Fibroblast of lung (primary cell): ENCODE measurements around the gene GAS2L2. TPM values are rescaled to one million over a fixed set of nuclear protein-coding genes. Genes with fewer than 3 reads are reported as not detected.

Source experiments
- DNase-seq, 2 donors: peaks; one replicate each; pipeline versions ENCODE4 v3.0.0 to v3.0.0-alpha.2; 2010; ENCODE audit warnings: low read depth in 2 of 2
- H2AFZ ChIP-seq: 2 replicates; pipeline ENCODE4 v1.5.1; 2012; ENCODE audit warnings: low read length, control low read depth, inconsistent platforms
- H3K27ac ChIP-seq: 2 replicates; pipeline ENCODE4 v1.5.1; 2011; ENCODE audit warnings: low read length, control low read depth; ENCODE audit not compliant: insufficient read depth
- H3K27me3 ChIP-seq: 2 replicates; pipeline ENCODE4 v1.5.1; 2011; ENCODE audit warnings: mild to moderate bottlenecking, low read length; ENCODE audit not compliant: control insufficient read depth, insufficient read depth
- H3K36me3 ChIP-seq: 2 replicates; pipeline ENCODE4 v1.5.1; 2011; ENCODE audit warnings: low read length; ENCODE audit not compliant: control insufficient read depth, insufficient read depth
- H3K4me1 ChIP-seq: 2 replicates; pipeline ENCODE4 v1.5.1; 2011; ENCODE audit warnings: low read length; ENCODE audit not compliant: control insufficient read depth, insufficient read depth; ENCODE audit errors: extremely low read depth
- H3K4me2 ChIP-seq: 2 replicates; pipeline ENCODE4 v1.5.1; 2011; ENCODE audit warnings: low read length, control low read depth; ENCODE audit not compliant: insufficient read depth; ENCODE audit errors: extremely low read depth
- H3K4me3 ChIP-seq, 4 experiments: fragments of 200-600 bp in 1 of 4; sonication (generic) in 1 of 4; replicated peaks in 1 of 4; 2 replicates each; pipeline ENCODE4 v1.5.1; 2011 to 2016; ENCODE audit warnings: low read length in 4 of 4, low read depth in 3 of 4, mild to moderate bottlenecking in 3 of 4, control low read depth in 2 of 4, inconsistent platforms in 1 of 4, mixed read lengths in 1 of 4; ENCODE audit not compliant: insufficient read depth in 1 of 4; ENCODE audit errors: control extremely low read depth in 1 of 4
- H3K79me2 ChIP-seq: 2 replicates; pipeline ENCODE4 v1.5.1; 2012; ENCODE audit warnings: mild to moderate bottlenecking, low read length, inconsistent platforms; ENCODE audit not compliant: control insufficient read depth, insufficient read depth
- H3K9ac ChIP-seq: 2 replicates; pipeline ENCODE4 v1.5.1; 2011; ENCODE audit warnings: mild to moderate bottlenecking, low read length, control low read depth; ENCODE audit not compliant: insufficient read depth
- H3K9me3 ChIP-seq: 2 replicates; pipeline ENCODE4 v1.5.1; 2012; ENCODE audit warnings: low read depth, low read length; ENCODE audit not compliant: control insufficient read depth, insufficient read depth
- H4K20me1 ChIP-seq: 2 replicates; pipeline ENCODE4 v1.5.1; 2011; ENCODE audit warnings: low read length; ENCODE audit not compliant: control insufficient read depth, insufficient read depth; ENCODE audit errors: extremely low read depth
- CTCF ChIP-seq, 2 donors: IDR thresholded peaks in 1 of 2; conservative IDR thresholded peaks in 1 of 2; 1 replicate in 1 of 2; 2 replicates in 1 of 2; pipeline ENCODE4 v1.5.1; 2011 to 2012; ENCODE audit warnings: low read length in 2 of 2, control low read depth in 1 of 2, inconsistent platforms in 1 of 2, low read depth in 1 of 2, mild to moderate bottlenecking in 1 of 2
- EZH2 ChIP-seq: IDR thresholded peaks from 2 replicates; pipeline ENCODE4 v1.5.1; 2012; ENCODE audit warnings: low read length, control low read depth, mild to moderate bottlenecking; ENCODE audit errors: missing control alignments
- polyA plus RNA-seq, 2 donors: library from polyadenylated mRNA; depleted of rRNA in 1 of 2; stranded (reverse) in 1 of 2; unstranded in 1 of 2; fragments of >200 nt; gene quantifications; 2 replicates each; pipeline ENCODE4 v1.2.1, GENCODE V29; 2011 to 2012; ENCODE audit warnings: missing spikeins in 1 of 2
- total RNA-seq: library from RNA; depleted of rRNA; stranded (reverse); fragments of >200 nt; gene quantifications from 2 replicates; pipeline ENCODE4 v1.2.1, GENCODE V29; 2014

GAS2L2 gene
- total and polyA plus RNA-seq, 2 donors (not counting 1 experiment from before 2014, with no cell fraction given): not detected

DNA sequence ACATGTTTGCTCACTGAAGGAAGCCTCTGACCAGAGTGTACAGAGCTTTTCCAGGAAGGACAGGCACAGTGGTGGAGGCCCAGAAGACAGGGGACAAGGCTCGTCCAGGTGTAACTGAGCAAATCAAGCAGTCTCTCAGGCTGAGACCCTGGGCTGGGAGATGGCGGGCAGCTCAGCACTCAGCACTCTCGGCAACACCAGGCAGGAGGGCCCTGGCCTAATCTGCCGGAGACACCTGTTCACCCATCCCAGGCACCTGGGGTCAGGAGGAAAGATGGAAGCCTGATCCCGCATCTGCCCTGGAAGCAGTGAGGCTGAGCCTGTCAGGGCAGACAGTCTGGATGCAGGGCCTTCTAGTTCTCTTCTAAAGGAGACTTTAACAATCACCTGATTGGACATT is 16.8 kb downstream of the GAS2L2 start:
- Histone ChIP-seq H3K9ac (no peak overlapping the region), H2AFZ (no peak overlapping the region), H3K4me3 (no peak overlapping the region), H3K79me2 (no peaks in the 10 kb centered on the region), H3K27me3 (peaks cover 23% of the 10 kb centered on the region), H4K20me1 (no peaks in the 10 kb centered on the region), H3K4me2 (no peak overlapping the region), H3K9me3 (no peaks in the 10 kb centered on the region), H3K36me3 (no peaks in the 10 kb centered on the region), H3K27ac (no peak overlapping the region), H3K4me1 (no peaks in the 10 kb centered on the region)
- TF ChIP-seq CTCF (conservative IDR thresholded peaks at IDR 0.05 in 1 of 2, IDR thresholded peaks at IDR 0.05 in 1 of 2; ENCODE audit: low read depth in 1 of 2, low read length in 2 of 2) (no peak), EZH2 (no peak)
- no peak for DNase-seq

GRCh38 chr17:35735036-35735805 is 17.8 kb downstream of the GAS2L2 start:
- Histone ChIP-seq H3K4me3 (no peak overlapping the region), H4K20me1 (no peaks in the 10 kb centered on the region), H3K9ac (no peak overlapping the region), H3K4me2 (no peak overlapping the region), H3K79me2 (no peaks in the 10 kb centered on the region), H3K27me3 (peaks cover 16% of the 10 kb centered on the region), H3K4me1 (no peaks in the 10 kb centered on the region), H2AFZ (no peak overlapping the region), H3K9me3 (no peaks in the 10 kb centered on the region), H3K27ac (no peak overlapping the region), H3K36me3 (no peaks in the 10 kb centered on the region)
- no peak for DNase-seq
- TF ChIP-seq CTCF (conservative IDR thresholded peaks at IDR 0.05 in 1 of 2, IDR thresholded peaks at IDR 0.05 in 1 of 2; ENCODE audit: low read depth in 1 of 2, low read length in 2 of 2) (no peak), EZH2 (no peak)

GRCh38 chr17:35734396-35734795 is 18.6 kb downstream of the GAS2L2 start:
- Histone ChIP-seq H4K20me1 (no peaks in the 10 kb centered on the region), H3K4me2 (no peak overlapping the region), H3K4me3 (no peak overlapping the region), H3K36me3 (no peaks in the 10 kb centered on the region), H3K4me1 (no peaks in the 10 kb centered on the region), H3K9ac (no peak overlapping the region), H3K79me2 (no peaks in the 10 kb centered on the region), H2AFZ (no peak overlapping the region), H3K27ac (no peak overlapping the region), H3K27me3 (peaks cover 12% of the 10 kb centered on the region), H3K9me3 (no peaks in the 10 kb centered on the region)
- TF ChIP-seq CTCF (conservative IDR thresholded peaks at IDR 0.05 in 1 of 2, IDR thresholded peaks at IDR 0.05 in 1 of 2; ENCODE audit: low read depth in 1 of 2, low read length in 2 of 2) (no peak), EZH2 (no peak)
- no peak for DNase-seq
